Stomach (tissue), 9 donors: ENCODE results near the gene MREG. TPM values are rescaled to one million over a fixed set of nuclear protein-coding genes. Genes with fewer than 3 reads are reported as not detected.
A peak's percentile ranks its signal among the peaks of the same experiment; 100 is the strongest.

ENCODE experiments used
- DNase-seq, 2 donors: peaks; one replicate each; pipeline versions ENCODE4 v3.0.0 to v3.0.0-alpha.2; 2013 to 2019
- H3K27ac ChIP-seq, 5 donors: fragments of 200-600 bp in 4 of 5; sonication (generic) in 4 of 5; one replicate each; pipeline ENCODE4 v1.5.1; 2013 to 2019; ENCODE audit warnings: mild to moderate bottlenecking in 1 of 5, moderate library complexity in 1 of 5
- H3K27me3 ChIP-seq, 3 donors: fragments of 200-600 bp; sonication (generic); one replicate each; pipeline ENCODE4 v1.5.1; 2017 to 2019; ENCODE audit warnings: mixed run types in 1 of 3
- H3K36me3 ChIP-seq, 4 donors: fragments of 200-600 bp; sonication (generic); 1 replicate in 3 of 4; 2 replicates in 1 of 4; pipeline ENCODE4 v1.5.1; 2016 to 2019
- H3K4me1 ChIP-seq, 4 donors: fragments of 200-600 bp; sonication (generic); one replicate each; pipeline ENCODE4 v1.5.1; 2016 to 2019
- H3K4me3 ChIP-seq, 4 donors: fragments of 200-600 bp; sonication (generic) in 3 of 4; one replicate each; pipeline ENCODE4 v1.5.1; 2016 to 2019; ENCODE audit warnings: mild to moderate bottlenecking in 1 of 4
- H3K9me3 ChIP-seq, 4 donors: fragments of 200-600 bp; sonication (generic); one replicate each; pipeline ENCODE4 v1.5.1; 2016 to 2019
- EP300 ChIP-seq: sonication (generic); formaldehyde crosslinking; IDR thresholded peaks from one replicate; pipeline ENCODE4 v1.6.1; 2017; ENCODE audit warnings: antibody characterized with exemption
- POLR2A ChIP-seq, 4 donors: fragments of 450-650 bp; IDR thresholded peaks; one replicate each; pipeline ENCODE4 v1.6.1; 2016; ENCODE audit warnings: antibody characterized with exemption in 4 of 4, control low read depth in 2 of 4, mild to moderate bottlenecking in 1 of 4, moderate library complexity in 1 of 4
- POLR2AphosphoS5 ChIP-seq, 3 donors: sonication (generic); formaldehyde crosslinking; IDR thresholded peaks; one replicate each; pipeline ENCODE4 v1.6.1; 2016; ENCODE audit warnings: antibody characterized with exemption in 3 of 3
- WGBS, 5 donors: extraction: QIAGEN DNeasy Blood & Tissue Kit in 3 of 5; methylation state at CpG; one replicate each; pipeline versions ENCODE4 v1.1.5 to v1.1.7; 2013 to 2018; 5-methylcytosine and 5-hydroxymethylcytosine counted together
- intact Hi-C: fragments of 100-400 bp; cut with DNase I; formaldehyde crosslinking; loops from one replicate; pipeline ENCODE4 v1.15.1; 2023; ENCODE audit warnings: low total_unique reads
- polyA plus RNA-seq, 3 donors: library from polyadenylated mRNA; stranded (reverse); fragments of 200-250 nt; gene quantifications; one replicate each; pipeline ENCODE4 v1.2.3, GENCODE V29; 2013
- total RNA-seq, 5 donors: library from RNA; depleted of rRNA; stranded (reverse); fragments of >200 nt; gene quantifications; one replicate each; pipeline versions ENCODE4 v1.1.0 to v1.2.3, GENCODE V29; 2014 to 2016
- TF ChIP-seq, protein P1 (sequence below), 7 experiments: fragments of 450-650 bp in 4 of 7; fragments of 200-600 bp in 3 of 7; sonication (generic) in 3 of 7; IDR thresholded peaks; one replicate each; pipeline ENCODE4 v1.5.1; 2016 to 2019; ENCODE audit warnings: antibody characterized with exemption in 7 of 7, control low read depth in 2 of 7, mild to moderate bottlenecking in 1 of 7
- donor health status: healthy with polysubstance abuse.
- donor health status: Bipolar disorder and iron deficiency.
- donor health status: healthy.

The MREG gene
- total and polyA plus RNA-seq, 8 donors, result 2.2 to 21.7 (median 4.6) TPM

GRCh38 chr2:216039918-216040317 lies 26.6 kb upstream of the MREG start:
- Histone ChIP-seq H3K36me3 (peaks cover 0 to 76% (median 73%) of the 10 kb centered on the region in 4 donors), H3K9me3 (no peaks in the 10 kb centered on the region), H3K4me3 (no peak overlapping the region), H3K27ac (no peak overlapping the region), H3K27me3 (no peaks in the 10 kb centered on the region), H3K4me1 (no peaks in the 10 kb centered on the region)
- TF ChIP-seq POLR2AphosphoS5 (IDR thresholded peaks at IDR 0.05), result no peak
- TF ChIP-seq EP300, result no peak
- no peak for TF ChIP-seq POLR2A (IDR thresholded peaks at IDR 0.05)
- 91 to 97% (median 95%) methylated on average over 3 of the region's 3 CpGs for WGBS, 5 donors
- DNase-seq, result no peak
- intact Hi-C loops, result no loop called here

- H3K9me3 ChIP-seq, result no peaks in the 10 kb centered on the region
- TF ChIP-seq, protein P1, sequence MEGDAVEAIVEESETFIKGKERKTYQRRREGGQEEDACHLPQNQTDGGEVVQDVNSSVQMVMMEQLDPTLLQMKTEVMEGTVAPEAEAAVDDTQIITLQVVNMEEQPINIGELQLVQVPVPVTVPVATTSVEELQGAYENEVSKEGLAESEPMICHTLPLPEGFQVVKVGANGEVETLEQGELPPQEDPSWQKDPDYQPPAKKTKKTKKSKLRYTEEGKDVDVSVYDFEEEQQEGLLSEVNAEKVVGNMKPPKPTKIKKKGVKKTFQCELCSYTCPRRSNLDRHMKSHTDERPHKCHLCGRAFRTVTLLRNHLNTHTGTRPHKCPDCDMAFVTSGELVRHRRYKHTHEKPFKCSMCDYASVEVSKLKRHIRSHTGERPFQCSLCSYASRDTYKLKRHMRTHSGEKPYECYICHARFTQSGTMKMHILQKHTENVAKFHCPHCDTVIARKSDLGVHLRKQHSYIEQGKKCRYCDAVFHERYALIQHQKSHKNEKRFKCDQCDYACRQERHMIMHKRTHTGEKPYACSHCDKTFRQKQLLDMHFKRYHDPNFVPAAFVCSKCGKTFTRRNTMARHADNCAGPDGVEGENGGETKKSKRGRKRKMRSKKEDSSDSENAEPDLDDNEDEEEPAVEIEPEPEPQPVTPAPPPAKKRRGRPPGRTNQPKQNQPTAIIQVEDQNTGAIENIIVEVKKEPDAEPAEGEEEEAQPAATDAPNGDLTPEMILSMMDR (IDR thresholded peaks at IDR 0.05), result peak in 5 of 7 experiments; percentile 54 to 93 (median 88)
- no peak for TF ChIP-seq POLR2A (IDR thresholded peaks at IDR 0.05)
- WGBS, 5 donors, result 45 to 70% (median 60%) methylated on average over 1 of the region's 1 CpG
- H3K27me3 ChIP-seq, result no peaks in the 10 kb centered on the region
- H3K4me3 ChIP-seq, result no peak overlapping the region
- intact Hi-C loops, result no loop called here
- DNase-seq, result peak; percentile 77 to 87
- H3K27ac ChIP-seq, result no peak overlapping the region
- H3K36me3 ChIP-seq, result peaks cover 0 to 39% (median 32%) of the 10 kb centered on the region in 4 donors
- H3K4me1 ChIP-seq, result no peaks in the 10 kb centered on the region
These were observed 20.7 kb upstream of the MREG start for GRCh38 chr2:216034065-216034464.

GRCh38 chr2:216033403-216033802 lies 20.1 kb upstream of the MREG start:
- 84 to 99% (median 95%) methylated on average over 3 of the region's 3 CpGs for WGBS, 5 donors
- no peak for DNase-seq
- Histone ChIP-seq H3K4me1 (no peaks in the 10 kb centered on the region), H3K4me3 (no peak overlapping the region), H3K27ac (no peak overlapping the region), H3K9me3 (no peaks in the 10 kb centered on the region), H3K27me3 (no peaks in the 10 kb centered on the region), H3K36me3 (peaks cover 0 to 36% (median 31%) of the 10 kb centered on the region in 4 donors)
- intact Hi-C loops, result no loop called here
- no peak for TF ChIP-seq POLR2AphosphoS5 (IDR thresholded peaks at IDR 0.05)
- TF ChIP-seq, protein P1 (IDR thresholded peaks at IDR 0.05), result no peak
- TF ChIP-seq POLR2A (IDR thresholded peaks at IDR 0.05), result no peak
- TF ChIP-seq EP300, result no peak

DNA sequence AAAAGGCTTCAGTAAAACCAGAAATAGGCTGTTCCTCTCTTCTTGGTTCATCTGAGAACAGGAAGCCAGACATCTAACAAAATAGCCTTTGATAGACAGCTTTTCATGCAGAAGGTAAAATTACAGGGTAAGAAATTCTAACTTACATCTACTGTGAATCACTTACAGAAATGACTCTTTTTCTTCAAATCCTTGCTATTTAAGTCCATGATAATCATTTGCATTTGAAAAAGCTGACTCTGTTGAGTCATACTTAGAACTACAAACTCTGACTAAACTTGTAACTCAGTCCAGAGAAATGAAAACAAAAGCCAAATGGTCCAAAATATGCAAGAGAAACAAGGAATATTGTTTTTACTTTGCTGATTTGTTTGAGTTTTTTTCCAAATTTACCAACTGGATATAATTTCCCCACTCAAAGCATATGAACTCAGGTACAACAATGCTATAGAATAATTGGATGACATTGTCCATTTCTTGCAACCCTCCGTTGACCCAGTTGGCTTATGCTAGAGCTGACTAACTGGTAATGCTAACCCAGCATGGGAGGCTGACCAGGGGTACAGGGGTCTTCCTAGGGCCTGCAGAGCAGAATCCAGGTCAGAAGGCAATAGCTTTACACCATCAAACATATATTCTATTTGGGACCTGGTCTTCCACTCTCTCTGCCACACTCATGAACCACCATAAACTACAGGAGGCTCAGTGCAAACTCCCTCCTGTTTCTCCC lies 18.8 kb upstream of the MREG start:
- 83 to 100% (median 90%) methylated on average over 1 of the region's 1 CpG for WGBS, 5 donors
- H3K9me3 ChIP-seq, result no peaks in the 10 kb centered on the region
- no peaks in the 10 kb centered on the region for H3K27me3 ChIP-seq
- TF ChIP-seq, protein P1 (IDR thresholded peaks at IDR 0.05), result no peak
- TF ChIP-seq POLR2AphosphoS5 (IDR thresholded peaks at IDR 0.05) (no peak), POLR2A (IDR thresholded peaks at IDR 0.05) (no peak), EP300 (no peak)
- H3K4me1 ChIP-seq, result no peaks in the 10 kb centered on the region
- H3K36me3 ChIP-seq, result peaks cover 0 to 29% (median 22%) of the 10 kb centered on the region in 4 donors
- H3K27ac ChIP-seq, result no peak overlapping the region
- intact Hi-C loops, result no loop called here
- no peak overlapping the region for H3K4me3 ChIP-seq
- no peak for DNase-seq

GRCh38 chr2:216030216-216030615 lies 16.9 kb upstream of the MREG start:
- H3K4me3 ChIP-seq, result no peak overlapping the region
- no peaks in the 10 kb centered on the region for H3K4me1 ChIP-seq
- intact Hi-C loops, result no loop called here
- no peak overlapping the region for H3K27ac ChIP-seq
- no peaks in the 10 kb centered on the region for H3K27me3 ChIP-seq
- peaks cover 0 to 15% (median 11%) of the 10 kb centered on the region in 4 donors for H3K36me3 ChIP-seq
- WGBS, 5 donors, result 92 to 100% (median 98%) methylated on average over 3 of the region's 3 CpGs
- TF ChIP-seq POLR2A (IDR thresholded peaks at IDR 0.05), result no peak
- TF ChIP-seq EP300, result no peak
- TF ChIP-seq, protein P1 (IDR thresholded peaks at IDR 0.05), result no peak
- TF ChIP-seq POLR2AphosphoS5 (IDR thresholded peaks at IDR 0.05), result no peak
- H3K9me3 ChIP-seq, result no peaks in the 10 kb centered on the region
- DNase-seq, result no peak
